DND-41 (cell line): ENCODE measurements around the gene DENND1C.

ENCODE experiments used
- ATAC-seq: fragments of 200-7000 bp; cut with Tn5 transposase; 3 replicates; pipeline ENCODE4 v1.9.1; 2021; ENCODE audit warnings: low read depth; ENCODE audit not compliant: insufficient read depth
- DNase-seq: peaks from one replicate; pipeline ENCODE4 v3.0.0-alpha.2; 2020
- H2AFZ ChIP-seq: 2 replicates; pipeline ENCODE4 v1.6.0; 2012; ENCODE audit warnings: low read depth, low read length
- H3K27ac ChIP-seq: 2 replicates; pipeline ENCODE4 v1.5.1; 2012; ENCODE audit warnings: low read length, inconsistent platforms
- H3K27me3 ChIP-seq: fragments of 200-600 bp; sonication (generic); 2 replicates; pipeline ENCODE4 v1.6.0; 2012; ENCODE audit warnings: low read length, mild to moderate bottlenecking, inconsistent platforms; ENCODE audit not compliant: insufficient read depth, poor library complexity
- H3K36me3 ChIP-seq: 2 replicates; pipeline ENCODE4 v1.5.1; 2012; ENCODE audit warnings: low read length, inconsistent platforms; ENCODE audit not compliant: insufficient read depth
- H3K4me1 ChIP-seq: 2 replicates; pipeline ENCODE4 v1.5.1; 2012; ENCODE audit warnings: mild to moderate bottlenecking, low read length; ENCODE audit not compliant: insufficient read depth
- H3K4me2 ChIP-seq: 2 replicates; pipeline ENCODE4 v1.6.0; 2012; ENCODE audit warnings: mild to moderate bottlenecking, moderate library complexity, low read length, inconsistent platforms; ENCODE audit not compliant: insufficient read depth
- H3K4me3 ChIP-seq, 2 experiments: fragments of 200-600 bp in 1 of 2; shearing (Covaris generic) in 1 of 2; 2 replicates each; pipeline ENCODE4 v1.5.1; 2012 to 2016; ENCODE audit warnings: inconsistent platforms in 2 of 2, low read length in 2 of 2, mild to moderate bottlenecking in 2 of 2, low read depth in 1 of 2, moderate library complexity in 1 of 2
- H3K79me2 ChIP-seq: 2 replicates; pipeline ENCODE4 v1.6.0; 2012; ENCODE audit warnings: low read length, inconsistent platforms; ENCODE audit not compliant: insufficient read depth
- H3K9ac ChIP-seq: 2 replicates; pipeline ENCODE4 v1.6.0; 2012; ENCODE audit warnings: low read depth, mild to moderate bottlenecking, inconsistent platforms, low read length, moderate library complexity
- H3K9me3 ChIP-seq: 2 replicates; pipeline ENCODE4 v1.5.1; 2012; ENCODE audit warnings: low read length, moderate library complexity, mild to moderate bottlenecking, inconsistent platforms; ENCODE audit not compliant: insufficient read depth, severe bottlenecking
- H4K20me1 ChIP-seq: 2 replicates; pipeline ENCODE4 v1.6.0; 2012; ENCODE audit warnings: low read length; ENCODE audit not compliant: insufficient read depth
- EZH2 ChIP-seq: IDR thresholded peaks from 3 replicates; pipeline ENCODE4 v1.6.1; 2012; ENCODE audit warnings: borderline replicate concordance, low read depth, mild to moderate bottlenecking, moderate library complexity, low read length, inconsistent platforms; ENCODE audit not compliant: severe bottlenecking
- TF ChIP-seq, protein P1 (sequence below): IDR thresholded peaks from 2 replicates; pipeline ENCODE4 v1.5.1; 2012; ENCODE audit warnings: borderline replicate concordance, low read length, moderate library complexity, mild to moderate bottlenecking; ENCODE audit not compliant: poor library complexity, severe bottlenecking; ENCODE audit errors: extremely low read depth

Gene DENND1C

GRCh38 chr19:6519289-6519688 lies 37.7 kb upstream of the DENND1C start:
- no peak overlapping the region for H3K27ac ChIP-seq
- no peaks in the 10 kb centered on the region for H3K9me3 ChIP-seq
- no peaks in the 10 kb centered on the region for H3K36me3 ChIP-seq
- H4K20me1 ChIP-seq = no peaks in the 10 kb centered on the region
- H3K27me3 ChIP-seq = no peaks in the 10 kb centered on the region
- H3K4me1 ChIP-seq = peaks cover 34% of the 10 kb centered on the region
- ATAC-seq (no peak), DNase-seq (no peak)
- H3K4me2 ChIP-seq = no peak overlapping the region
- no peak for TF ChIP-seq EZH2
- H3K79me2 ChIP-seq = no peaks in the 10 kb centered on the region
- H3K9ac ChIP-seq = no peak overlapping the region
- no peak overlapping the region for H3K4me3 ChIP-seq
- H2AFZ ChIP-seq = no peak overlapping the region

DNA sequence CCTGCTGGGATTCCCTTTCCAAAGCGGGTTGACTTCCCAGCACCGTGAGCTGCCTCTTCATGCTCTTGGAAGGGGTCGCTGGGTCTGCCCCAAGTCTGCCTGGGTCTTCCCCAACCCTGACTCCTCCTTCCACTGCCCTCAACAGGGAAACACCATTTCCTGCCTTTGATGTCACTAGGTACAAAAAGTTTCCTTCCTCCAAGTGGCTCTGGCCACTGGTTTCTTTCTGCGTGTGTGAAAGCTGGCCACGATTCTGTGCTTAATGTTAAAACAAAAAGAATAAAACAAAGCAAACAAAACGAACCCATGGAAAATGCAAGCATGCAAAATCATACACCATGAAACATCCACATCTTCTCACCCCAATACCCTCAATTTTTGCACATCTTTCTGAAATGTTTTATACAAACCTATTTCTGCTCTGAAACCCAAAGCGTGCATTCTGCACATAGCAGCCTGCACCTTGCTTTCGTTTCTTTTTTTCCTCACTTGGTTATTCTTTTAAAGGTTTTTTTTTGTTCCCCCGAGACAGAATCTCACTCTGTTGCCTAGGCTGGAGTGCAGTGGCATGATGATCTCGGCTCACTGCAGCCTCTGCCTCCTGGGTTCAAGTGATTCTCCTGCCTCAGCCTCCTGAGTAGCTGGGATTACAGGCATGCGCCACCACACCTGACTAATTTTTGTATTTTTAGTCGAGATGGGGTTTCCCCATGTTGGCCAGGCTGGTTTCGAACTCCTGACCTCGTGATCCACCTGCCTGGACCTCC lies 36.7 kb upstream of the DENND1C start:
- ATAC-seq = no peak
- H3K9ac ChIP-seq = no peak overlapping the region
- H3K4me3 ChIP-seq = no peak overlapping the region

DNA sequence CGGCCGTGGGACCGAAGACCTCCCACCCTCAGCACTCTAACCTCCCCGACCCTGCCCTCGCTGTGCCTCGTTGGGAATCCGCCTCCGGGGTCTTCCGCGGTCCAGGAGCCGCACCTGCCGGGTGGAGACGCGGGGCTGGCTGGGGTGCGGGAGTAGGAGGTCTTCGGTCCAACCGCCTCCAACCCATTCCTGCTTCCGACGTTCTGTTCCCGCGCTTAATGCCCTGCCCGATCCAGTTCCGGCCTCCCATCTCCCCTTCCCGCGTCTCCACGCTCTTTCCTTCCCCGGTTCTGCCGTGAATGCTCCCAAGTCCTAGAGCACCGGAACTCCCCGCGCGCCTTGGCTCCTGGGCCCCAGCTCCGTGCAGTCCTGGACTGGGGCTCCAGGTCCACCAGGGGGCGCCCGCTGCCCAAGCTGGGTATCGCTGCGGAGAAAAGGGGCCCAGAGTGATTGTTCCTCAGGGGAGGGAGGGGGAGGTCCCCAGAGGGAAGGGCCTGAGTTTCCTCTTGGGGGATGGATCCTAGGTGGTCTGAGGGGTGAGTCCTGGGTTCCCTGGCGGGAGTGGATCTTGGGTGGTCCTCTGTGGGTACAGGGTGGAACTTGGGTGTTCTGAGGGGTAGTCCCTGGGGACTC lies 35.2 kb upstream of the DENND1C start:
- peak overlapping the region; percentile 93 for H3K4me2 ChIP-seq
- H3K79me2 ChIP-seq = no peaks in the 10 kb centered on the region
- ATAC-seq (peak; percentile 87), DNase-seq (peak; percentile 92)
- H3K36me3 ChIP-seq = no peaks in the 10 kb centered on the region
- H3K4me1 ChIP-seq = peaks cover 29% of the 10 kb centered on the region
- H2AFZ ChIP-seq = peak overlapping the region; percentile 97
- peak overlapping the region; percentile 32 to 69 for H3K4me3 ChIP-seq
- no peaks in the 10 kb centered on the region for H3K9me3 ChIP-seq
- peak overlapping the region; percentile 86 for H3K27ac ChIP-seq
- H3K27me3 ChIP-seq = no peaks in the 10 kb centered on the region
- TF ChIP-seq EZH2 = no peak
- TF ChIP-seq, protein P1, sequence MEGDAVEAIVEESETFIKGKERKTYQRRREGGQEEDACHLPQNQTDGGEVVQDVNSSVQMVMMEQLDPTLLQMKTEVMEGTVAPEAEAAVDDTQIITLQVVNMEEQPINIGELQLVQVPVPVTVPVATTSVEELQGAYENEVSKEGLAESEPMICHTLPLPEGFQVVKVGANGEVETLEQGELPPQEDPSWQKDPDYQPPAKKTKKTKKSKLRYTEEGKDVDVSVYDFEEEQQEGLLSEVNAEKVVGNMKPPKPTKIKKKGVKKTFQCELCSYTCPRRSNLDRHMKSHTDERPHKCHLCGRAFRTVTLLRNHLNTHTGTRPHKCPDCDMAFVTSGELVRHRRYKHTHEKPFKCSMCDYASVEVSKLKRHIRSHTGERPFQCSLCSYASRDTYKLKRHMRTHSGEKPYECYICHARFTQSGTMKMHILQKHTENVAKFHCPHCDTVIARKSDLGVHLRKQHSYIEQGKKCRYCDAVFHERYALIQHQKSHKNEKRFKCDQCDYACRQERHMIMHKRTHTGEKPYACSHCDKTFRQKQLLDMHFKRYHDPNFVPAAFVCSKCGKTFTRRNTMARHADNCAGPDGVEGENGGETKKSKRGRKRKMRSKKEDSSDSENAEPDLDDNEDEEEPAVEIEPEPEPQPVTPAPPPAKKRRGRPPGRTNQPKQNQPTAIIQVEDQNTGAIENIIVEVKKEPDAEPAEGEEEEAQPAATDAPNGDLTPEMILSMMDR = peak; percentile 100
- no peaks in the 10 kb centered on the region for H4K20me1 ChIP-seq
- peak overlapping the region; percentile 75 for H3K9ac ChIP-seq

More for the DNA sequence above, 36.7 kb upstream of the DENND1C start:
- peak; percentile 24 for DNase-seq
- no peaks in the 10 kb centered on the region for H3K79me2 ChIP-seq
- TF ChIP-seq, protein P1 = no peak
- TF ChIP-seq EZH2 = no peak
- H2AFZ ChIP-seq = no peak overlapping the region
- H3K4me2 ChIP-seq = peak overlapping the region; percentile 36; the same call in 1 of the 2 replicates
- no peaks in the 10 kb centered on the region for H3K9me3 ChIP-seq
- H4K20me1 ChIP-seq = no peaks in the 10 kb centered on the region
- H3K27ac ChIP-seq = no peak overlapping the region
- no peaks in the 10 kb centered on the region for H3K27me3 ChIP-seq
- no peaks in the 10 kb centered on the region for H3K36me3 ChIP-seq
- peaks cover 34% of the 10 kb centered on the region for H3K4me1 ChIP-seq
